ENCODE results near the gene EML6.

The EML6 gene

DNA sequence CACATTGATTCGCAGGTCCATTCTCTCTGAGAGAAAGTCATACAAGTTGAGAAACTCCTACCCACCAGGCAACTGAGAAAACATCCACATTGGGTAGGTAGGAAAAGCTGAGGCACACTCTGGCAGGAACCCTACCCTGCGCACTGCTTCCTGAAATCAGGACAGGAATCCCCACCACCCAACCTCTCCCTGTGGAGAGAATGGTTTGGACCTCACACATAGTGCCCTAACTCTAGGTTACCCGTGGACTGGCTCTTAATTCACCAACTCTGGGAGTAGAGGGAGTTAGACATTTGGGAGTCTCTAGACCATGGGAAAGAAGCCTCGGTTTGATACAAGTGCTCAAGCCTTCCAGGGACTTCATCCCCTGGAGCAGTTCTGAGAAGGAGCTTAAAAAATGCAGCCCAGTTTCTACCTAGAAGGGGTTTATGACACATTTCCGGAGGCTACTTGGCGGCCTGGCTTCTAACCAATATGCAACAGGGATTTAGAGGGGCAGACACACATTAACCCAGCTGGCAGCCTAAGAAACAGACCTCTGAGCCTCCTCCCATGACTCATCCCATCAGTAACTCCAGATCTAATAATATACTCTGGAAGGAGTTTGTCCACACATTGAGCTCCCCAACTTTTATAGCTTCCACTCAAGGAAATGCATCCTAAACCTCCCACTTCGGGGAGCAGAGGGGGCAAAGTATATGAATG lies 136.7 kb downstream of the EML6 start:
- no peak for DNase-seq
- Mint-ChIP-seq H3K4me1 (no peaks in the 10 kb centered on the region), H3K9me3 (peaks cover 6% of the 10 kb centered on the region), H3K36me3 (ENCODE audit: low read depth) (no peaks in the 10 kb centered on the region), H3K27ac (no peak overlapping the region), H3K4me3 (no peak overlapping the region), H3K27me3 (ENCODE audit: low read depth, poor library complexity) (no peaks in the 10 kb centered on the region)
- TF ChIP-seq, protein P1, sequence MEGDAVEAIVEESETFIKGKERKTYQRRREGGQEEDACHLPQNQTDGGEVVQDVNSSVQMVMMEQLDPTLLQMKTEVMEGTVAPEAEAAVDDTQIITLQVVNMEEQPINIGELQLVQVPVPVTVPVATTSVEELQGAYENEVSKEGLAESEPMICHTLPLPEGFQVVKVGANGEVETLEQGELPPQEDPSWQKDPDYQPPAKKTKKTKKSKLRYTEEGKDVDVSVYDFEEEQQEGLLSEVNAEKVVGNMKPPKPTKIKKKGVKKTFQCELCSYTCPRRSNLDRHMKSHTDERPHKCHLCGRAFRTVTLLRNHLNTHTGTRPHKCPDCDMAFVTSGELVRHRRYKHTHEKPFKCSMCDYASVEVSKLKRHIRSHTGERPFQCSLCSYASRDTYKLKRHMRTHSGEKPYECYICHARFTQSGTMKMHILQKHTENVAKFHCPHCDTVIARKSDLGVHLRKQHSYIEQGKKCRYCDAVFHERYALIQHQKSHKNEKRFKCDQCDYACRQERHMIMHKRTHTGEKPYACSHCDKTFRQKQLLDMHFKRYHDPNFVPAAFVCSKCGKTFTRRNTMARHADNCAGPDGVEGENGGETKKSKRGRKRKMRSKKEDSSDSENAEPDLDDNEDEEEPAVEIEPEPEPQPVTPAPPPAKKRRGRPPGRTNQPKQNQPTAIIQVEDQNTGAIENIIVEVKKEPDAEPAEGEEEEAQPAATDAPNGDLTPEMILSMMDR (IDR thresholded peaks at IDR 0.05): no peak

GRCh38 chr2:54862229-54862628 lies 138.8 kb downstream of the EML6 start:
- Mint-ChIP-seq H3K9me3 (peaks cover 6% of the 10 kb centered on the region), H3K36me3 (ENCODE audit: low read depth) (no peaks in the 10 kb centered on the region), H3K27ac (no peak overlapping the region), H3K4me1 (no peaks in the 10 kb centered on the region), H3K4me3 (no peak overlapping the region), H3K27me3 (ENCODE audit: low read depth, poor library complexity) (no peaks in the 10 kb centered on the region)
- no peak for DNase-seq
- TF ChIP-seq, protein P1 (IDR thresholded peaks at IDR 0.05): no peak

- Mint-ChIP-seq H3K27me3 (ENCODE audit: low read depth, poor library complexity) (no peaks in the 10 kb centered on the region), H3K4me1 (no peaks in the 10 kb centered on the region), H3K36me3 (ENCODE audit: low read depth) (no peaks in the 10 kb centered on the region), H3K9me3 (peaks cover 6% of the 10 kb centered on the region), H3K27ac (no peak overlapping the region), H3K4me3 (no peak overlapping the region)
- no peak for DNase-seq
- TF ChIP-seq, protein P1 (IDR thresholded peaks at IDR 0.05): no peak
These were observed 139.3 kb downstream of the EML6 start for GRCh38 chr2:54862742-54863141.

- H3K27ac Mint-ChIP-seq: no peak overlapping the region
- TF ChIP-seq, protein P1 (IDR thresholded peaks at IDR 0.05): no peak
- H3K9me3 Mint-ChIP-seq: peaks cover 6% of the 10 kb centered on the region
- DNase-seq: no peak
- H3K27me3 Mint-ChIP-seq (ENCODE audit: low read depth, poor library complexity): no peaks in the 10 kb centered on the region
- no peak overlapping the region for H3K4me3 Mint-ChIP-seq
- no peaks in the 10 kb centered on the region for H3K36me3 Mint-ChIP-seq (ENCODE audit: low read depth)
- no peaks in the 10 kb centered on the region for H3K4me1 Mint-ChIP-seq
These were observed 140.2 kb downstream of the EML6 start for GRCh38 chr2:54863660-54864059.

- DNase-seq: no peak
- Mint-ChIP-seq H3K27me3 (ENCODE audit: low read depth, poor library complexity) (no peaks in the 10 kb centered on the region), H3K9me3 (peaks cover 6% of the 10 kb centered on the region), H3K27ac (no peak overlapping the region), H3K36me3 (ENCODE audit: low read depth) (no peaks in the 10 kb centered on the region), H3K4me1 (no peaks in the 10 kb centered on the region), H3K4me3 (no peak overlapping the region)
- TF ChIP-seq, protein P1 (IDR thresholded peaks at IDR 0.05): no peak
These were observed 140.6 kb downstream of the EML6 start for GRCh38 chr2:54864096-54864495.

GRCh38 chr2:54864727-54865126 lies 141.3 kb downstream of the EML6 start:
- TF ChIP-seq, protein P1 (IDR thresholded peaks at IDR 0.05): no peak
- Mint-ChIP-seq H3K4me1 (no peaks in the 10 kb centered on the region), H3K27me3 (ENCODE audit: low read depth, poor library complexity) (no peaks in the 10 kb centered on the region), H3K36me3 (ENCODE audit: low read depth) (no peaks in the 10 kb centered on the region), H3K9me3 (peaks cover 6% of the 10 kb centered on the region), H3K27ac (no peak overlapping the region), H3K4me3 (no peak overlapping the region)
- DNase-seq: no peak

All from nephron progenitor cell (in vitro differentiated cells).